NCI-H82 treated with DMSO at 0.1 percent for 48 hours (cell line): Measurements from ENCODE around the gene UGT1A3.
A peak's percentile ranks its signal among the peaks of the same experiment; 100 is the strongest.

Experiments used
- DNase-seq: peaks from one replicate; lab custom pipeline; 2025; ENCODE audit not compliant: unreplicated experiment; lab: John Stamatoyannopoulos, UW

Gene UGT1A3

GRCh38 chr2:233814056-233814835 is 85.4 kb downstream of the UGT1A3 start:
- DNase-seq = peak; percentile 29

GRCh38 chr2:233815861-233816260 is 87.0 kb downstream of the UGT1A3 start:
- no peak for DNase-seq

- peak; percentile 13 for DNase-seq
These were observed 87.5 kb downstream of the UGT1A3 start for GRCh38 chr2:233816334-233816733.

- DNase-seq = no peak
These were observed 87.9 kb downstream of the UGT1A3 start for GRCh38 chr2:233816771-233817170.

- no peak for DNase-seq
These were observed 88.6 kb downstream of the UGT1A3 start for GRCh38 chr2:233817361-233817911.

GRCh38 chr2:233817995-233818638 is 89.3 kb downstream of the UGT1A3 start:
- no peak for DNase-seq

- no peak for DNase-seq
These were observed 90.1 kb downstream of the UGT1A3 start for GRCh38 chr2:233818639-233819621.

GRCh38 chr2:233819884-233820773 is 91.3 kb downstream of the UGT1A3 start:
- no peak for DNase-seq

- no peak for DNase-seq
These were observed 91.9 kb downstream of the UGT1A3 start for GRCh38 chr2:233820774-233821105.

- DNase-seq = no peak
These were observed 92.4 kb downstream of the UGT1A3 start for GRCh38 chr2:233821196-233821595.

GRCh38 chr2:233821709-233822100 is 92.9 kb downstream of the UGT1A3 start:
- no peak for DNase-seq

GRCh38 chr2:233822101-233822771 is 93.4 kb downstream of the UGT1A3 start:
- DNase-seq = no peak
